ENCODE data around the gene SKI. TPM values are rescaled to one million over a fixed set of nuclear protein-coding genes. Genes with fewer than 3 reads are reported as not detected.

Gene SKI
- total and polyA plus RNA-seq, 2 experiments from 2014 or later: 5.1 to 21.9 TPM

DNA sequence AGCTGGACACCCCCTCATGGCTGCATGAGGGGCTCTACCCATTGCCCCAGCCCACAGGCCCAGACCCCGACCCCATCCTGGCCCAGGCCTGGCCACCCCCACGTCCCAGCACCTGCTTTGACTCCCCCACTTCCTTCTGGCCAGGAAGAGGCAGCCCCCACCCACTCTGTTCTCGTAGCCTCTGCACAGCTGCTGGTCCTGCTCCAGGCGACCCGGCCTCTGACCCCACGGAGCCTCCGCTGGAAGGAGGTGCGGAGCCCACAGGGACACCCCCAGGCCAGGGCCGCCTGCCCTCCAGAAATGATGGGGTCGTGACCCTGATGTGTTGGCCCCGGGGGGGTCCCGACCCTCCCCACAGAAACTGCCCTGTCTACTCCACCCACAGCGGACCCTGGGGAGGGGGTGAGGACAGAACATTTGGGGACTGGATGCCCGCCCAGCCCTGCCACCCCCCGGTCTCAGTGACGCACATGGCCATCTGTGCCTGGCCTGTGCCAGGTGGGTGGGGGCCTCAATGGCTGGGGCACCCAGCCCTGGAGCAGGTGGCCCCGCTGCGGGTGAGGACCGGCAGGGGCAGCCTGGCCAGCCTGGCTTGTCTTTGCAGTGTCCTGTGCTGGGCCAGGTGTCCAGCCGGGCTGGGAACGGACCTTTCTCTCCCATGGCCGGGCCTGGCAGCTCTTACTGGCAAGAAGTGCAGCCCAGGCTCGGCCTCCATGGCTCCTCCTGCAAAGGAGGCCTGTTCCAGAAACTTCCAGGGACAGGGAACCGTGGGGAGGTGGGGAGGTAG, 84.6 kb downstream of the SKI start:
- peaks cover 5% of the 10 kb centered on the region for H3K79me2 ChIP-seq
- H3K36me3 ChIP-seq (replicated peaks; ENCODE audit: insufficient read depth, low read depth): no peaks in the 10 kb centered on the region
- no peaks in the 10 kb centered on the region for H3K9me3 ChIP-seq (ENCODE audit: low read depth)
- no peak for TF ChIP-seq EZH2 (IDR thresholded peaks at IDR 0.05; ENCODE audit: borderline replicate concordance)
- TF ChIP-seq CTCF (IDR thresholded peaks at IDR 0.05; ENCODE audit: poor library complexity): no peak
- TF ChIP-seq EZH2phosphoT487 (IDR thresholded peaks at IDR 0.05; ENCODE audit: low read depth, severe bottlenecking, unreplicated experiment): no peak
- H3K4me1 ChIP-seq (ENCODE audit: insufficient read depth): peaks cover 41% of the 10 kb centered on the region
- H2AFZ ChIP-seq: no peak overlapping the region
- no peak overlapping the region for H3K4me3 ChIP-seq
- no peak overlapping the region for H3K4me2 ChIP-seq
- H4K20me1 ChIP-seq (ENCODE audit: insufficient read depth, poor library complexity, severe bottlenecking): no peaks in the 10 kb centered on the region
- no peaks in the 10 kb centered on the region for H3K9me2 ChIP-seq (replicated peaks; ENCODE audit: insufficient read depth)
- H3K27ac ChIP-seq: peak overlapping the region; percentile 99
- DNase-seq (ENCODE audit: low spot score): no peak
- H3K27me3 ChIP-seq: no peaks in the 10 kb centered on the region
- WGBS (ENCODE audit: low lambda C conversion rate, missing lambda C conversion rate): 89% methylated on average over 16 of the region's 24 CpGs

DNA sequence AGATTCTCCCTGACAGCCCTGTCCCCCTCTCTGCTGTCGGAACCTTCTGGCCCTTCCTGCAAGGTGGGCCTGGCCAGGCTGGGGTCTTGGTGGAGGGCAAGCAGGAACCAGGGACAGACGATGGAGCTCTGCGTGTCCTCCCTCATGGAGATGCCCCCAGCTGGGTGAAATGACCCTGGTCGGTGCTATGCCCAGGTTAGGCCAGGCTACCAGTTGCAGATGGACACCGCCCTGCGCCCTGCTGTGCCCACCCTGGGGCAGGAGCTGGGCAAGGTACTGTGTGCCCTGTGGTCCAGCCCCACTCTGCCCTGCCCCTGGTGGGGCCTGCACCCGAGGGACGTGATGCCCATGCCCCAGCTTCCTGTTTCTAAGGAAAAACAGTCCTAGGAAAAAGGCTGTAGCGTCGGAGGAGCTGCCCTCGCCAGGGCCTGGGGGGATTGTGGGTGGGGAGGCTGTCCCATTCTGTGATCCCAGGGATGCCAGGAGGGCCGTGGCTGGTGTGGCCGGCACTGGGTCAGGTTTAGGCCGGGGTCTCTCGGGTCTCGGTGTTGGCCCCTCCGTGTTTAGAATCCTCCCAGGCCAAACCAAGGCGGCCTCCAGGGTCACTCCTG, 85.6 kb downstream of the SKI start:
- DNase-seq (ENCODE audit: low spot score): no peak
- Histone ChIP-seq H3K79me2 (peaks cover 5% of the 10 kb centered on the region), H3K4me3 (peak overlapping the region; percentile 78), H3K4me1 (ENCODE audit: insufficient read depth) (peaks cover 41% of the 10 kb centered on the region), H3K27ac (peak overlapping the region; percentile 99), H3K4me2 (peak overlapping the region; percentile 97), H3K9me3 (ENCODE audit: low read depth) (no peaks in the 10 kb centered on the region), H3K9me2 (replicated peaks; ENCODE audit: insufficient read depth) (no peaks in the 10 kb centered on the region), H3K27me3 (no peaks in the 10 kb centered on the region), H3K36me3 (replicated peaks; ENCODE audit: insufficient read depth, low read depth) (no peaks in the 10 kb centered on the region), H2AFZ (no peak overlapping the region), H4K20me1 (ENCODE audit: insufficient read depth, poor library complexity, severe bottlenecking) (no peaks in the 10 kb centered on the region)
- WGBS (ENCODE audit: low lambda C conversion rate, missing lambda C conversion rate): 44% methylated on average over 18 of the region's 18 CpGs
- no peak for TF ChIP-seq CTCF (IDR thresholded peaks at IDR 0.05; ENCODE audit: poor library complexity)
- TF ChIP-seq EZH2 (IDR thresholded peaks at IDR 0.05; ENCODE audit: borderline replicate concordance): no peak
- no peak for TF ChIP-seq EZH2phosphoT487 (IDR thresholded peaks at IDR 0.05; ENCODE audit: low read depth, severe bottlenecking, unreplicated experiment)

- WGBS (ENCODE audit: low lambda C conversion rate, missing lambda C conversion rate): 8% methylated on average over 33 of the region's 54 CpGs
- Histone ChIP-seq H3K4me1 (ENCODE audit: insufficient read depth) (peaks cover 41% of the 10 kb centered on the region), H3K36me3 (replicated peaks; ENCODE audit: insufficient read depth, low read depth) (no peaks in the 10 kb centered on the region), H3K4me3 (peak overlapping the region; percentile 78), H3K9me2 (replicated peaks; ENCODE audit: insufficient read depth) (no peaks in the 10 kb centered on the region), H4K20me1 (ENCODE audit: insufficient read depth, poor library complexity, severe bottlenecking) (no peaks in the 10 kb centered on the region), H3K4me2 (peak overlapping the region; percentile 97), H3K79me2 (peaks cover 3% of the 10 kb centered on the region), H3K27ac (peak overlapping the region; percentile 99), H3K27me3 (no peaks in the 10 kb centered on the region), H3K9me3 (ENCODE audit: low read depth) (no peaks in the 10 kb centered on the region), H2AFZ (peak overlapping the region; percentile 71)
- DNase-seq (ENCODE audit: low spot score): peak; percentile 94
- TF ChIP-seq EZH2 (IDR thresholded peaks at IDR 0.05; ENCODE audit: borderline replicate concordance) (no peak), EZH2phosphoT487 (IDR thresholded peaks at IDR 0.05; ENCODE audit: low read depth, severe bottlenecking, unreplicated experiment) (no peak), CTCF (IDR thresholded peaks at IDR 0.05; ENCODE audit: poor library complexity) (no peak)
These were observed 86.2 kb downstream of the SKI start for GRCh38 chr1:2314273-2314802.
